GM12891 (cell line): ENCODE data around the gene ART4.

ENCODE experiments used
- DNase-seq: peaks from one replicate; pipeline ENCODE4 v3.0.0; 2011; ENCODE audit warnings: low spot score; ENCODE audit not compliant: insufficient read length
- FAIRE-seq: peaks from 2 replicates; lab custom pipeline; 2011; peaks lifted over from hg19 to GRCh38; lab: Jason Lieb, UNC
- PAX5 ChIP-seq: IDR thresholded peaks from 2 replicates; pipeline ENCODE4 v1.6.1; 2011; ENCODE audit warnings: low read length, moderate library complexity, mild to moderate bottlenecking; ENCODE audit not compliant: insufficient read depth, severe bottlenecking
- POLR2A ChIP-seq: IDR thresholded peaks from 2 replicates; pipeline ENCODE4 v1.6.1; 2011; ENCODE audit warnings: low read depth, low read length, control low read depth
- POLR2AphosphoS5 ChIP-seq: IDR thresholded peaks from 2 replicates; pipeline ENCODE4 v1.6.1; 2011; ENCODE audit warnings: low read depth, low read length, control low read depth
- POU2F2 ChIP-seq: IDR thresholded peaks from 2 replicates; pipeline ENCODE4 v1.6.1; 2011; ENCODE audit warnings: low read depth, mild to moderate bottlenecking, control low read depth, low read length, moderate library complexity
- SPI1 ChIP-seq: IDR thresholded peaks from 2 replicates; pipeline ENCODE4 v1.6.1; 2011; ENCODE audit warnings: low read depth, low read length, control low read depth
- TAF1 ChIP-seq: IDR thresholded peaks from 2 replicates; pipeline ENCODE4 v1.6.1; 2011; ENCODE audit warnings: low read depth, low read length, control low read depth

The ART4 gene

GRCh38 chr12:14854586-14855183 is 11.4 kb upstream of the ART4 start:
- DNase-seq (no peak), FAIRE-seq (peak; percentile 45)
- TF ChIP-seq POU2F2 (no peak), POLR2AphosphoS5 (no peak), PAX5 (no peak), SPI1 (no peak), TAF1 (no peak), POLR2A (no peak)

GRCh38 chr12:14853961-14854360 is 10.6 kb upstream of the ART4 start:
- FAIRE-seq (no peak), DNase-seq (no peak)
- TF ChIP-seq POLR2A (no peak), SPI1 (no peak), TAF1 (no peak), POLR2AphosphoS5 (no peak), POU2F2 (no peak), PAX5 (no peak)

- no peak for FAIRE-seq
- TF ChIP-seq POLR2AphosphoS5 (no peak), POU2F2 (no peak), POLR2A (no peak), PAX5 (no peak), TAF1 (no peak), SPI1 (no peak)
Observed at GRCh38 chr12:14852880-14853279, 9.6 kb upstream of the ART4 start.

DNA sequence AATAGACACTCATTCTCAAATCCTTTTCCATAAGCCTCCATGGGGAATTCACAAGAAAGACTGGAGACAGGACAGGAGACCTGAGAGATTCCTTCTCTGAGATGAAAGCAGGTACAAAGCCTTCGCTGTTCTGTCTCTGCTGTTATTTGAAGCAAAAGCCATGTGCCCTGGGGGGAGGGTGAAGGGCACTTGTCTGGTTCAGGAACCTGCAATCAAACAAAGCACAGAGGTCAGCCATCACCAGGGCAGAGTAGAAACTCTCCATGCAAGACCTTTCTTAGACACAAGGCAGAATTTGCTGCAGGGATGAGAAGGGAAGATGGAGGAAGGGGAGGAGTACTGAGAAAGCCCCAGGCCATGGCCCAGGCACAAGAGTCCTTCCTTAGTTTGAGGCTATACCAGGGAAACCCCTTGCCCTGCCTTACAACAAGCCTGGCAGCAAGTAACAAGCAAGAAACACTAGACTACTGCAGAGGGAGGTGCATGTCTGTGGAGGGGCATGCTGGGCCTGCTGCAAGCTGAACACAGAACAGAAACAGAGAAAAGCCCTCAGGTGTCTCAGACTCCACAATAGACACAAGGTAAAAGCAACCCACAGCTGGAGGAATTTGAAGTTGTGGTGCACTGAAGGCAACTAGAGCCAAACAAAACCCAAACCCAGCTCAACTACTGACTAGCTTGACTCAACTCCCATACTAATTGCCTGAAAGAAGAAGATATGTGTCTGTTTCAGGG is 7.8 kb upstream of the ART4 start:
- DNase-seq: no peak
- no peak for TF ChIP-seq TAF1
- no peak for TF ChIP-seq SPI1
- no peak for TF ChIP-seq PAX5
- TF ChIP-seq POLR2AphosphoS5: no peak
- no peak for TF ChIP-seq POLR2A
- no peak for TF ChIP-seq POU2F2
- peak; percentile 51 for FAIRE-seq

More at GRCh38 chr12:14852880-14853279, 9.6 kb upstream of the ART4 start:
- DNase-seq: no peak

- DNase-seq (no peak), FAIRE-seq (no peak)
- no peak for TF ChIP-seq SPI1
- no peak for TF ChIP-seq TAF1
- no peak for TF ChIP-seq POU2F2
- TF ChIP-seq PAX5: no peak
- TF ChIP-seq POLR2A: no peak
- TF ChIP-seq POLR2AphosphoS5: no peak
Observed at GRCh38 chr12:14849661-14850060, 6.3 kb upstream of the ART4 start.

- FAIRE-seq: no peak
- no peak for DNase-seq
- TF ChIP-seq TAF1 (no peak), POLR2AphosphoS5 (no peak), SPI1 (no peak), POU2F2 (no peak)
Observed at GRCh38 chr12:14846876-14847580, 3.7 kb upstream of the ART4 start.

DNA sequence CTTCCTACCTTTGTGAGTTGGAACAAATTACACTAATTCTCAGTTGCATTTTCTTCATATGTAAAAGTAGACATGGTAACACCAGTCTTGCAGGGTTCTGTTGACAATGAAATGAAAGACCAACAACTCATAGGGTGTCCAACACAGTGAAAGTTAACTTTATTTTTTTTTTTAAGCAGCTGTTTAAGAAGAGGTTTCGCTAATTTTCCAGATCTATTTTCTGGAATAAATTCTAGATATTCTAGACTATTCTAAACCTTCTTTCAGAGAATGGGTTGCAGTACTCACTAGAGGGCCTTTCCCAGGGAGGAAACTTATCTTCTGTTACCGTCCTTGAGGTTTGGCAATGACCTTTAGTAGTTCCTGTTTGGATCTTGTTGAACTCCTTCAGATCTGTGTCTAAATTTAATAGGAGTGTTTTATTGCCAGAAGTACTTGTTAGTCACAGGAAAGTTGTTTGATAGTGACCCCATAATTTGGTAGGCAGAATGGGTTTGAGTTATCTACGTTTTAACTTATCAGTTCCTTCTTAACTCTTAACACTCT is 2.8 kb upstream of the ART4 start:
- TF ChIP-seq PAX5: no peak
- no peak for TF ChIP-seq SPI1
- no peak for TF ChIP-seq POLR2A
- TF ChIP-seq POLR2AphosphoS5: no peak
- no peak for TF ChIP-seq TAF1
- peak; percentile 45 for FAIRE-seq
- DNase-seq: no peak

DNA sequence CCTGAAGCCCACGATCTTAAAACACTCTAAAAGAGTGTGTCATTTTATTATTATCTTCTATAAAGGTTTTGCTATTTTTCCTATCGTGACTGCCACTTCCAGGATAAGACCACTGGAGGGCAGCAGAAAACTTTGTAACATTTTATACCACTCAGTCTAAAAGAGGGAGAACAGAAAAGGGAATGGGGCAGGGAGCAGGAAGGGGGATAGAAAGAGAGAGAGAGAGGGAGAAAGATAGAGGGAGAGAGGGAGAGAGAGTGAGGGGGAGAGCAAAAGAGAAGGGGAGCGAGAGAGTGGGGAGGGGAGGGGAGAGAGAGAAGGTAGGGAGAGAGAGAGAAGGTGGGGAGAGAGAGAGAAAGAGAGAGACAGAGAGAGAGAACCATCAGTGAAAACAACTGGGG is 2.0 kb upstream of the ART4 start:
- no peak for FAIRE-seq
- TF ChIP-seq POU2F2 (no peak), PAX5 (no peak), POLR2A (no peak), SPI1 (no peak), TAF1 (no peak), POLR2AphosphoS5 (no peak)
- DNase-seq: peak; percentile 9

DNA sequence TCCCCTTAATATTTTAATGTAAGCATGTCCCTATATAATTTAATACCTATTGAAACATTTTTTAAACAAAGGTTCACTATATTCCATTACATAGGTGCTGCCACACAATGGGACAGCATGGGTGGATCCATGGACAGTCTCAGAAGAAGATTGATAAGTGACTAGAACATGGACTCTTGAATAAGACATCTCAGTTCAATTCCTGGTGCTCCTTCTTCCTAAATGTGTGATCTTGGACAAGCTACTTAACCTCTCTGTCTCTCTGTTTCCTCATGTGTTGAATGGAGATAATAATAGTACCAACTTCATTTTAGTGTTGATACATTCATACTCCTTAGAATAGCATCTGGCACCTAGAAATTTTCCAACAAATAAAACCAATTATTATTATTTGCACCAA is 1.1 kb upstream of the ART4 start:
- DNase-seq: no peak
- FAIRE-seq: no peak
- TF ChIP-seq PAX5 (no peak), TAF1 (no peak), POU2F2 (no peak)

- no peak for TF ChIP-seq POLR2A
- TF ChIP-seq POLR2AphosphoS5: no peak
- no peak for TF ChIP-seq TAF1
- no peak for TF ChIP-seq POU2F2
- no peak for TF ChIP-seq SPI1
- TF ChIP-seq PAX5: no peak
- FAIRE-seq (no peak), DNase-seq (no peak)
Observed at GRCh38 chr12:14842315-14842714, 1.0 kb downstream of the ART4 start.
